Astrocyte (in vitro differentiated cells and primary cell): Measurements from ENCODE around the gene PLA2G6. TPM values are rescaled to one million over a fixed set of nuclear protein-coding genes. Genes with fewer than 3 reads are reported as not detected.

Experiments used
- DNase-seq: peaks from one replicate; pipeline ENCODE4 v3.0.0-alpha.2; 2010; ENCODE audit warnings: low read depth
- FAIRE-seq: peaks from 2 replicates; lab custom pipeline; 2011; peaks lifted over from hg19 to GRCh38; lab: Jason Lieb, UNC
- H2AFZ ChIP-seq: 2 replicates; pipeline ENCODE4 v1.6.0; 2012; ENCODE audit warnings: low read depth, low read length, inconsistent platforms
- H3K27ac ChIP-seq: 2 replicates; pipeline ENCODE4 v1.5.1; 2011; ENCODE audit warnings: low read depth, low read length, inconsistent platforms
- H3K27me3 ChIP-seq: 2 replicates; pipeline ENCODE4 v1.6.0; 2011; ENCODE audit warnings: low read length, inconsistent platforms; ENCODE audit not compliant: insufficient read depth
- H3K36me3 ChIP-seq: 2 replicates; pipeline ENCODE4 v1.5.1; 2011; ENCODE audit warnings: low read length, inconsistent platforms; ENCODE audit not compliant: insufficient read depth
- H3K4me1 ChIP-seq: 2 replicates; pipeline ENCODE4 v1.5.1; 2011; ENCODE audit warnings: low read length, inconsistent platforms; ENCODE audit not compliant: insufficient read depth
- H3K4me2 ChIP-seq: 2 replicates; pipeline ENCODE4 v1.6.0; 2012; ENCODE audit warnings: low read length, inconsistent platforms
- H3K4me3 ChIP-seq: 2 replicates; pipeline ENCODE4 v1.5.1; 2011; ENCODE audit warnings: low read depth, mild to moderate bottlenecking, low read length, inconsistent platforms; ENCODE audit not compliant: insufficient read depth
- H3K79me2 ChIP-seq: 2 replicates; pipeline ENCODE4 v1.6.0; 2012; ENCODE audit warnings: mild to moderate bottlenecking, low read length, inconsistent platforms; ENCODE audit not compliant: insufficient read depth
- H3K9ac ChIP-seq: 2 replicates; pipeline ENCODE4 v1.6.0; 2012; ENCODE audit warnings: mild to moderate bottlenecking, low read length, inconsistent platforms
- H3K9me3 ChIP-seq: 2 replicates; pipeline ENCODE4 v1.5.1; 2012; ENCODE audit warnings: low read depth, mild to moderate bottlenecking, low read length, inconsistent platforms; ENCODE audit not compliant: insufficient read depth
- H4K20me1 ChIP-seq: 2 replicates; pipeline ENCODE4 v1.6.0; 2012; ENCODE audit warnings: low read length, inconsistent platforms; ENCODE audit not compliant: insufficient read depth
- H3K27ac Mint-ChIP-seq: one replicate; pipeline ENCODE4 v1.8.0; 2021; ENCODE audit warnings: mild to moderate bottlenecking, mixed read lengths; ENCODE audit not compliant: unreplicated experiment
- H3K27me3 Mint-ChIP-seq: one replicate; pipeline ENCODE4 v1.8.0; 2021; ENCODE audit warnings: low read depth, mixed read lengths; ENCODE audit not compliant: unreplicated experiment
- H3K36me3 Mint-ChIP-seq: one replicate; pipeline ENCODE4 v1.8.0; 2021; ENCODE audit warnings: low read depth, mixed read lengths; ENCODE audit not compliant: unreplicated experiment
- H3K4me1 Mint-ChIP-seq: one replicate; pipeline ENCODE4 v1.8.0; 2021; ENCODE audit warnings: low read depth, mixed read lengths; ENCODE audit not compliant: unreplicated experiment
- H3K4me3 Mint-ChIP-seq: one replicate; pipeline ENCODE4 v1.8.0; 2021; ENCODE audit warnings: mild to moderate bottlenecking, moderate library complexity, mixed read lengths; ENCODE audit not compliant: unreplicated experiment
- H3K9me3 Mint-ChIP-seq: one replicate; pipeline ENCODE4 v1.8.0; 2021; ENCODE audit warnings: mild to moderate bottlenecking, mixed read lengths; ENCODE audit not compliant: unreplicated experiment
- EZH2 ChIP-seq: IDR thresholded peaks from 2 replicates; pipeline ENCODE4 v1.6.1; 2012; ENCODE audit warnings: mild to moderate bottlenecking, low read length, inconsistent platforms; ENCODE audit not compliant: insufficient read depth
- total RNA-seq: library from RNA; stranded (reverse); gene quantifications from 2 replicates; pipeline ENCODE4 v1.2.1, GENCODE V29; 2021
- TF ChIP-seq, protein P1 (sequence below): IDR thresholded peaks from 2 replicates; pipeline ENCODE4 v1.5.1; 2011; ENCODE audit warnings: low read depth, mild to moderate bottlenecking, inconsistent platforms, low read length, moderate library complexity; ENCODE audit not compliant: insufficient read depth

The PLA2G6 gene
- total RNA-seq, 1 donor from 2014 or later: 10.0 TPM

DNA sequence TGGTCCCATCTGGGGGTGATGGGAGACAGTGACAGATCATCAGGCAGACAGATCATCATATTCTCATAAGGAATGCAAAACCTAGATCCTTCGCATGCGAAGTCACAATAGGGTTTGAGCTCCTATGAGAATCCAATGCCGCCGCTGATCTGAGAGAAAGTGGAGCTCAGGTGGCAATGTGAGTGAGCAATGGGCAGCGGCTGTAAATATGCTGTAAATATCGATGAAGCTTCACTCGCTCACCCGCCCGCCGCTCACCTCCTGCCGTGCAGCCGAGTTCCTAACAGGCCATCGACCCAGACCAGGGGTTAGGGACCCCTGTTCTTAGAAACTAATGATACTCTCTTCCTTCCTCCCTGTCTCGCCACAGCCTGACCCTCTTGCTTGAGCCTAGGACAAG is 9.4 kb upstream of the PLA2G6 start:
- FAIRE-seq (no peak), DNase-seq (no peak)
- no peaks in the 10 kb centered on the region for H4K20me1 ChIP-seq
- H3K27ac ChIP-seq: no peak overlapping the region
- Mint-ChIP-seq H3K9me3 (no peaks in the 10 kb centered on the region), H3K4me3 (no peak overlapping the region), H3K27me3 (peaks cover 6% of the 10 kb centered on the region), H3K4me1 (peaks cover 4% of the 10 kb centered on the region), H3K36me3 (no peaks in the 10 kb centered on the region), H3K27ac (peak overlapping the region; percentile 14)
- no peak overlapping the region for H2AFZ ChIP-seq
- no peaks in the 10 kb centered on the region for H3K27me3 ChIP-seq
- H3K4me3 ChIP-seq: no peak overlapping the region
- peaks cover 5% of the 10 kb centered on the region for H3K4me1 ChIP-seq
- no peaks in the 10 kb centered on the region for H3K79me2 ChIP-seq
- H3K4me2 ChIP-seq: no peak overlapping the region
- no peak overlapping the region for H3K9ac ChIP-seq
- H3K36me3 ChIP-seq: no peaks in the 10 kb centered on the region
- TF ChIP-seq, protein P1, sequence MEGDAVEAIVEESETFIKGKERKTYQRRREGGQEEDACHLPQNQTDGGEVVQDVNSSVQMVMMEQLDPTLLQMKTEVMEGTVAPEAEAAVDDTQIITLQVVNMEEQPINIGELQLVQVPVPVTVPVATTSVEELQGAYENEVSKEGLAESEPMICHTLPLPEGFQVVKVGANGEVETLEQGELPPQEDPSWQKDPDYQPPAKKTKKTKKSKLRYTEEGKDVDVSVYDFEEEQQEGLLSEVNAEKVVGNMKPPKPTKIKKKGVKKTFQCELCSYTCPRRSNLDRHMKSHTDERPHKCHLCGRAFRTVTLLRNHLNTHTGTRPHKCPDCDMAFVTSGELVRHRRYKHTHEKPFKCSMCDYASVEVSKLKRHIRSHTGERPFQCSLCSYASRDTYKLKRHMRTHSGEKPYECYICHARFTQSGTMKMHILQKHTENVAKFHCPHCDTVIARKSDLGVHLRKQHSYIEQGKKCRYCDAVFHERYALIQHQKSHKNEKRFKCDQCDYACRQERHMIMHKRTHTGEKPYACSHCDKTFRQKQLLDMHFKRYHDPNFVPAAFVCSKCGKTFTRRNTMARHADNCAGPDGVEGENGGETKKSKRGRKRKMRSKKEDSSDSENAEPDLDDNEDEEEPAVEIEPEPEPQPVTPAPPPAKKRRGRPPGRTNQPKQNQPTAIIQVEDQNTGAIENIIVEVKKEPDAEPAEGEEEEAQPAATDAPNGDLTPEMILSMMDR: no peak
- no peak for TF ChIP-seq EZH2
- no peaks in the 10 kb centered on the region for H3K9me3 ChIP-seq

DNA sequence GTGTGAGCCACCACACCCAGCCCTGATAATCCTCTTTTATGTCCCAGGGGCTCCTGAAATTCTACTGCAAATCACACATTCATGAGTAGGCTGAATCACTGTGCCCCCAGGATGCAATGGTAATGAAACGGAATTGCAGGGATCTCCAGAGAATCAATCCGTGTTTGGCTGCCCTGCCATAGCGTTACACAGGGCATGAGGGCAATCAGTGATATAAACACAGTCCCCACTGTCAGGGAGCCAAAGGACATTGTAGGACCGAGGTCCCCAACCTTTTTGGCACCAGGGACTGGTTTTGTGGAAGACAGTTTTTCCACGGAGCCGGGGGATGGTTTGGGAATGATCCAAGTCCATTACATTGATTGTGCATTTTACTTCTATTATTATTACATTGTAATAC is 9.0 kb upstream of the PLA2G6 start:
- Histone ChIP-seq H3K27ac (no peak overlapping the region), H3K36me3 (no peaks in the 10 kb centered on the region)

DNA sequence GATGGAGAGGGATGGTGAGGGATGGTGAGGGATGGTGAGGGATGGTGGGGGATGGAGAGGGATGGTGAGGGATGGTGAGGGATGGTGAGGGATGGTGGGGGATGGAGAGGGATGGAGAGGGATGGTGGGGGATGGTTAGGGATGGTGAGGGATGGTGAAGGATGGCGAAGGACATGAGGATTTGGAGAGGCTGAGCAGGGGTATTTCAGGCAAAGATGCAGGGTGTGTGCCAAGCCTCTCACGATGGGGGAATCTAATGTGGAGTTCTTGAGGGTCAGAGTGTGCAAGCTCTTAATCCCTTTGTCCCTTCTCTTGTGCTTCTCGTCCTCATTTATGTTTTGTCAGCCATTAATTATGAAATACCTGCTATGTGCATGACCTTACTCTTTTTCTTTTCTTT is 7.5 kb upstream of the PLA2G6 start:
- Mint-ChIP-seq H3K4me3 (no peak overlapping the region), H3K27me3 (peaks cover 3% of the 10 kb centered on the region), H3K4me1 (peaks cover 4% of the 10 kb centered on the region), H3K36me3 (no peaks in the 10 kb centered on the region), H3K9me3 (no peaks in the 10 kb centered on the region), H3K27ac (no peak overlapping the region)
- H3K36me3 ChIP-seq: no peaks in the 10 kb centered on the region
- peaks cover 5% of the 10 kb centered on the region for H3K4me1 ChIP-seq
- no peak overlapping the region for H3K9ac ChIP-seq
- H3K4me2 ChIP-seq: no peak overlapping the region
- TF ChIP-seq, protein P1: no peak
- no peak for TF ChIP-seq EZH2
- H3K27me3 ChIP-seq: no peaks in the 10 kb centered on the region
- no peak overlapping the region for H3K4me3 ChIP-seq
- no peak overlapping the region for H3K27ac ChIP-seq
- DNase-seq (no peak), FAIRE-seq (peak; percentile 9)
- no peaks in the 10 kb centered on the region for H3K79me2 ChIP-seq
- no peaks in the 10 kb centered on the region for H3K9me3 ChIP-seq
- no peak overlapping the region for H2AFZ ChIP-seq
- no peaks in the 10 kb centered on the region for H4K20me1 ChIP-seq

More for the DNA sequence above, 9.0 kb upstream of the PLA2G6 start:
- FAIRE-seq (no peak), DNase-seq (no peak)
- no peaks in the 10 kb centered on the region for H4K20me1 ChIP-seq
- peaks cover 5% of the 10 kb centered on the region for H3K4me1 ChIP-seq
- H3K9me3 ChIP-seq: no peaks in the 10 kb centered on the region
- no peak overlapping the region for H3K4me3 ChIP-seq
- H3K27me3 ChIP-seq: no peaks in the 10 kb centered on the region
- H2AFZ ChIP-seq: no peak overlapping the region
- Mint-ChIP-seq H3K27me3 (peaks cover 3% of the 10 kb centered on the region), H3K4me1 (peaks cover 4% of the 10 kb centered on the region), H3K27ac (no peak overlapping the region), H3K4me3 (no peak overlapping the region), H3K36me3 (no peaks in the 10 kb centered on the region), H3K9me3 (no peaks in the 10 kb centered on the region)
- no peak for TF ChIP-seq EZH2
- TF ChIP-seq, protein P1: no peak
- no peak overlapping the region for H3K4me2 ChIP-seq
- no peak overlapping the region for H3K9ac ChIP-seq
- H3K79me2 ChIP-seq: no peaks in the 10 kb centered on the region
